ENCODE data around the gene ARSK. TPM values are rescaled to one million over a fixed set of nuclear protein-coding genes. Genes with fewer than 3 reads are reported as not detected.

ARSK gene
- total RNA-seq, 1 donor from 2014 or later: 5.5 TPM

DNA sequence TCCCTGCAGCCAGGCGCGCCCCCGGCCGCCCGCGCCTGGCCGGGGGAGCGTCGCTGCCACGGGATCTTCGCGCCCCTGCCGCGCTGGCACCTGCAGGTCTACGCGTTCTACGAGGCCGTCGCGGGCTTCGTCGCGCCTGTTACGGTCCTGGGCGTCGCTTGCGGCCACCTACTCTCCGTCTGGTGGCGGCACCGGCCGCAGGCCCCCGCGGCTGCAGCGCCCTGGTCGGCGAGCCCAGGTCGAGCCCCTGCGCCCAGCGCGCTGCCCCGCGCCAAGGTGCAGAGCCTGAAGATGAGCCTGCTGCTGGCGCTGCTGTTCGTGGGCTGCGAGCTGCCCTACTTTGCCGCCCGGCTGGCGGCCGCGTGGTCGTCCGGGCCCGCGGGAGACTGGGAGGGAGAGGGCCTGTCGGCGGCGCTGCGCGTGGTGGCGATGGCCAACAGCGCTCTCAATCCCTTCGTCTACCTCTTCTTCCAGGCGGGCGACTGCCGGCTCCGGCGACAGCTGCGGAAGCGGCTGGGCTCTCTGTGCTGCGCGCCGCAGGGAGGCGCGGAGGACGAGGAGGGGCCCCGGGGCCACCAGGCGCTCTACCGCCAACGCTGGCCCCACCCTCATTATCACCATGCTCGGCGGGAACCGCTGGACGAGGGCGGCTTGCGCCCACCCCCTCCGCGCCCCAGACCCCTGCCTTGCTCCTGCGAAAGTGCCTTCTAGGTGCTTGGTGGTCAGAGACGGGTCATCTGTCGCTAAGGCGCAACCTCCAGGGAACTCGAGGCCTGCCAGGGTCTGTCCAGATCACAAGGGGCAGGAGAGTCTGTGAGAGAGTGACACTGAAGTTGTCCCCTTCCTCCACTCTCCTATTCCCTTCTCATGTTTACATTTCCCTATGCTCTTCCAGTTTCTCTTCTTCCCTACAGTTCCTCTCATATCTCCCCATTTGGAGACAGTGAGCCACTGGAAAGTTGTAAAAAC is 66.3 kb downstream of the ARSK start:
- peak overlapping the region; percentile 51 for H3K27ac Mint-ChIP-seq (ENCODE audit: unreplicated experiment)
- peaks cover 25% of the 10 kb centered on the region for H3K4me1 Mint-ChIP-seq (ENCODE audit: unreplicated experiment)
- TF ChIP-seq, protein P1, sequence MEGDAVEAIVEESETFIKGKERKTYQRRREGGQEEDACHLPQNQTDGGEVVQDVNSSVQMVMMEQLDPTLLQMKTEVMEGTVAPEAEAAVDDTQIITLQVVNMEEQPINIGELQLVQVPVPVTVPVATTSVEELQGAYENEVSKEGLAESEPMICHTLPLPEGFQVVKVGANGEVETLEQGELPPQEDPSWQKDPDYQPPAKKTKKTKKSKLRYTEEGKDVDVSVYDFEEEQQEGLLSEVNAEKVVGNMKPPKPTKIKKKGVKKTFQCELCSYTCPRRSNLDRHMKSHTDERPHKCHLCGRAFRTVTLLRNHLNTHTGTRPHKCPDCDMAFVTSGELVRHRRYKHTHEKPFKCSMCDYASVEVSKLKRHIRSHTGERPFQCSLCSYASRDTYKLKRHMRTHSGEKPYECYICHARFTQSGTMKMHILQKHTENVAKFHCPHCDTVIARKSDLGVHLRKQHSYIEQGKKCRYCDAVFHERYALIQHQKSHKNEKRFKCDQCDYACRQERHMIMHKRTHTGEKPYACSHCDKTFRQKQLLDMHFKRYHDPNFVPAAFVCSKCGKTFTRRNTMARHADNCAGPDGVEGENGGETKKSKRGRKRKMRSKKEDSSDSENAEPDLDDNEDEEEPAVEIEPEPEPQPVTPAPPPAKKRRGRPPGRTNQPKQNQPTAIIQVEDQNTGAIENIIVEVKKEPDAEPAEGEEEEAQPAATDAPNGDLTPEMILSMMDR (IDR thresholded peaks at IDR 0.05; ENCODE audit: unreplicated experiment): no peak
- peaks cover 4% of the 10 kb centered on the region for H3K36me3 Mint-ChIP-seq (ENCODE audit: low read depth, unreplicated experiment)
- peak overlapping the region; percentile 85 for H3K4me3 Mint-ChIP-seq (ENCODE audit: unreplicated experiment)
- DNase-seq (ENCODE audit: low spot score): peak; percentile 53
- H3K9me3 Mint-ChIP-seq (ENCODE audit: unreplicated experiment): no peaks in the 10 kb centered on the region
- H3K27me3 Mint-ChIP-seq (ENCODE audit: unreplicated experiment): peaks cover 24% of the 10 kb centered on the region

DNA sequence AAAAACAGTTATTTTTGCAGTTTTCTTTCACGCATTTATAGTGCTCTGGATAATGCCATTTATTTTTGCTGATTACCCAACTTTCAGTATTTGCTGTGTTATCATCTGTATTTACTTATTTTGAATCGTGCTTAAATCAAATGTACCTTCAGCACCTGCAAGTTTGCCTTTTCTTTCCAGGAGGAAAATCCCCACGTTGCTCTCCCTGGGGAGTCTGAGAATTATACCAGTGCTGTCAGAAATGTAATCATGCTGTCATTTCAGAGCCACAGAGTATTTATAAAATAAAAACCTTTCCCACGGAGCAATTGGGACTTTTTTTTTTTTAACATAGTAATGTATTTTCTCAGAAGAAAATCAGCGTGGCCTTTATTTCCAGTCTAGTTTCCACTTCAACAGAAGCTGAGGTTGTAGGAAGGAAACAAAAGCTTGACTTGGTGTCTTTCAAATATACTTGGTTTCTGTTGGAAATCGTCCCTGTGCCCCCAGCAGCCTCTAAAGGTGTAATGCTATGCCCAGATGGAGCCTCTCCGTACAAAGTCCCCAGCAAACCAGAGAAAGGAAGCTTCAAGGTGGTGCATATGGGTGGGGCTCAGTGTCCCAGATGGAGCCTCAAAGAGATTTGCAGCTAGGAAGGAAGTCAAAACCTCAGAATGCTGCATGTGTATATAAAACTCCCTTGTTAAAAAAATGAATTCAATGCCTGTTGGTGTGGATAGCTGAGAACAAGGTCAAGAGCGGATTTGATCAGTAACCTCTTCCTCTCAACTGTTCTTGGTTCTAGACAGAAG is 67.1 kb downstream of the ARSK start:
- H3K9me3 Mint-ChIP-seq (ENCODE audit: unreplicated experiment): no peaks in the 10 kb centered on the region
- peaks cover 4% of the 10 kb centered on the region for H3K36me3 Mint-ChIP-seq (ENCODE audit: low read depth, unreplicated experiment)
- no peak for DNase-seq (ENCODE audit: low spot score)
- TF ChIP-seq, protein P1 (IDR thresholded peaks at IDR 0.05; ENCODE audit: unreplicated experiment): no peak
- peaks cover 25% of the 10 kb centered on the region for H3K4me1 Mint-ChIP-seq (ENCODE audit: unreplicated experiment)
- H3K27me3 Mint-ChIP-seq (ENCODE audit: unreplicated experiment): peaks cover 24% of the 10 kb centered on the region
- H3K27ac Mint-ChIP-seq (ENCODE audit: unreplicated experiment): peak overlapping the region; percentile 51
- peak overlapping the region; percentile 85 for H3K4me3 Mint-ChIP-seq (ENCODE audit: unreplicated experiment)

DNA sequence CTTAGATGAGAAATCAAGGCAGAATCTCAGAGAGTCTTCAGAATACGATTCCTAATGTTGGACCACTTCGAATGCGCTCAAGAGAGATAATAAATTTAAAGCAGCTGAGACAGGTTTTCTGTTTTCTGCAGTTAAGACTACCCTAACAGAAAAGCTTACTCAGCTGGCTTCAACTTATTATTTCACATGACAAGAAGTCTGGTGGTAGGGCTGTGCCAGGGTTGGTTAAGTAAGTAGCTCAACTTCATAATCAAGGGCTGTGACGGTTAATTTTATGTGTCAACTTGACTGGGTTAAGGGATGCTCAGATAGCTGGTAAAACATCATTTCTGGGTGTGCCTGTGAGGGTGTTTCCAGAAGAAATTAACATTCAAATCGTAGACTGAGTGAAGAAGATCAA is 68.8 kb downstream of the ARSK start:
- Mint-ChIP-seq H3K27ac (ENCODE audit: unreplicated experiment) (no peak overlapping the region), H3K4me1 (ENCODE audit: unreplicated experiment) (peaks cover 25% of the 10 kb centered on the region), H3K9me3 (ENCODE audit: unreplicated experiment) (no peaks in the 10 kb centered on the region), H3K36me3 (ENCODE audit: low read depth, unreplicated experiment) (peaks cover 4% of the 10 kb centered on the region), H3K4me3 (ENCODE audit: unreplicated experiment) (no peak overlapping the region), H3K27me3 (ENCODE audit: unreplicated experiment) (peaks cover 19% of the 10 kb centered on the region)
- TF ChIP-seq, protein P1 (IDR thresholded peaks at IDR 0.05; ENCODE audit: unreplicated experiment): no peak
- no peak for DNase-seq (ENCODE audit: low spot score)

DNA sequence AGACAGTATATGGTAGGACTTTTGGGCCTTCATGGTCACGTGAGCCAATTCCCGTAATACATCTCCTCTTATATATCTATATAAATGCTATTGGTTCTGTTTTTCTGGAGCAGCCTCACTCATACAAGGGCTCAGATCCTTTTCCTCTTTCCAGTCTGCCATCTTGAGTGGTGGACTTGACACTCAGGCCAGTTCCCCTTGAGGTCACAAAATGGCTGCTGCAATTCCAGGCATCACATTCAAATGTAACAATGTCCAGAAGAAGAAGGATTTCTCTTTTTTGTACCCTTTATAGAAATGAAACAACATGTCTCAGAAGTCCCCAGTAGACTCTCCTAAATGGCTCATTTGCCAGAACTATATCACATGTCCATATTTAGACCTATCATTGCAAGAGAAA is 69.5 kb downstream of the ARSK start:
- TF ChIP-seq, protein P1 (IDR thresholded peaks at IDR 0.05; ENCODE audit: unreplicated experiment): no peak
- Mint-ChIP-seq H3K36me3 (ENCODE audit: low read depth, unreplicated experiment) (peaks cover 4% of the 10 kb centered on the region), H3K4me1 (ENCODE audit: unreplicated experiment) (peaks cover 23% of the 10 kb centered on the region), H3K9me3 (ENCODE audit: unreplicated experiment) (no peaks in the 10 kb centered on the region), H3K27ac (ENCODE audit: unreplicated experiment) (no peak overlapping the region), H3K27me3 (ENCODE audit: unreplicated experiment) (peaks cover 16% of the 10 kb centered on the region), H3K4me3 (ENCODE audit: unreplicated experiment) (no peak overlapping the region)
- DNase-seq (ENCODE audit: low spot score): no peak

All from endothelial cell (in vitro differentiated cells).